Activated B cell treated with CpG ODN at 0.5 μM for 24 hours (primary cell): ENCODE data around the gene ACBD7. TPM values are rescaled to one million over a fixed set of nuclear protein-coding genes. Genes with fewer than 3 reads are reported as not detected.

Experiments used
- ATAC-seq: fragments of 200-7000 bp; cut with Tn5 transposase; one replicate; pipeline ENCODE4 v1.10.0; 2021; ENCODE audit warnings: low read depth, mild to moderate bottlenecking, moderate library complexity
- CTCF ChIA-PET: fragments of 350-600 bp; sonication (Branson Sonifier 250); formaldehyde crosslinking; loops from one replicate; lab custom pipeline; 2021; ENCODE audit warnings: antibody characterized with exemption; lab: Charles Lee
- POLR2A ChIA-PET: fragments of 350-600 bp; sonication (Branson Sonifier 250); formaldehyde crosslinking; loops from one replicate; lab custom pipeline; 2021; ENCODE audit warnings: antibody characterized with exemption; lab: Charles Lee
- DNase-seq: peaks from one replicate; pipeline ENCODE4 v3.0.0; 2022
- H3K27ac Mint-ChIP-seq: one replicate; pipeline ENCODE4 v1.8.0; 2020; ENCODE audit warnings: mixed read lengths
- H3K27me3 Mint-ChIP-seq: one replicate; pipeline ENCODE4 v1.8.0; 2021; ENCODE audit warnings: mixed read lengths
- H3K36me3 Mint-ChIP-seq: one replicate; pipeline ENCODE4 v1.8.0; 2021; ENCODE audit warnings: low read depth, mixed read lengths
- H3K4me1 Mint-ChIP-seq: one replicate; pipeline ENCODE4 v1.8.0; 2021; ENCODE audit warnings: mixed read lengths
- H3K4me3 Mint-ChIP-seq: one replicate; pipeline ENCODE4 v1.8.0; 2020; ENCODE audit warnings: mild to moderate bottlenecking, mixed read lengths
- H3K9me3 Mint-ChIP-seq: one replicate; pipeline ENCODE4 v1.8.0; 2020; ENCODE audit warnings: mixed read lengths
- CTCF ChIP-seq: fragments of 200-600 bp; IDR thresholded peaks from one replicate; pipeline ENCODE4 v1.8.0; 2022; ENCODE audit warnings: antibody characterized with exemption, mild to moderate bottlenecking
- intact Hi-C: fragments of 100-400 bp; cut with micrococcal nuclease; formaldehyde crosslinking; loops from one replicate; pipeline ENCODE4 v1.15.1; 2024
- total RNA-seq: library from RNA; stranded (reverse); gene quantifications from 2 replicates; pipeline ENCODE4 v1.2.3, GENCODE V29; 2022

ACBD7 gene
- total RNA-seq, 1 donor from 2014 or later: not detected

GRCh38 chr10:15060638-15061037, 27.9 kb downstream of the ACBD7 start:
- ATAC-seq (no peak), DNase-seq (no peak)
- ChIA-PET POLR2A (no interaction called here), CTCF (no interaction called here)
- Mint-ChIP-seq H3K4me3 (no peak overlapping the region), H3K27ac (no peak overlapping the region), H3K27me3 (peaks cover 17% of the 10 kb centered on the region), H3K36me3 (peaks cover 4% of the 10 kb centered on the region), H3K9me3 (peaks cover 13% of the 10 kb centered on the region), H3K4me1 (no peaks in the 10 kb centered on the region)
- TF ChIP-seq CTCF: no peak
- intact Hi-C loops: no loop called here

DNA sequence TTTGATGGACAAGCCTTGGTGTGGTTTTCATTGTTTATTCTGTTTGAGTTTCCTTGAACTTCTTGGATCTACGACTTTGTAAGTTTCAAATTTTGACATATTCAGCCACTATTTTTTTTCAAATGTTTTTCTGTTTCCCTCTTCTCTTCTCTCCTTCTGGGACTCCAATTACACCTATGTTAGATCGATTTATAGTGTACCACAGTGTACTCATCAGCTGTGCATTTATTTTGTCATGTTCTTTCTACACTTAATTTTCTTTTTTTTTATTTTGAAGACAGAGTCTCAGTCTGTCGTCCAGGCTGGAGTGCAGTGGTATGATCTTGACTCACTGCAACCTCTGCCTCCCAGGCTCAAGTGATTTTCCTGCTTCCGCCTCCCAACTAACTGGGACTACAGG, 28.7 kb downstream of the ACBD7 start:
- DNase-seq: no peak
- H3K4me3 Mint-ChIP-seq: no peak overlapping the region
- H3K36me3 Mint-ChIP-seq: peaks cover 4% of the 10 kb centered on the region
- no peak overlapping the region for H3K27ac Mint-ChIP-seq
- H3K4me1 Mint-ChIP-seq: no peaks in the 10 kb centered on the region
- POLR2A ChIA-PET: no interaction called here
- no peak for ATAC-seq
- CTCF ChIA-PET: no interaction called here
- H3K9me3 Mint-ChIP-seq: peaks cover 10% of the 10 kb centered on the region
- peaks cover 14% of the 10 kb centered on the region for H3K27me3 Mint-ChIP-seq
- intact Hi-C loops: no loop called here
- TF ChIP-seq CTCF: no peak

DNA sequence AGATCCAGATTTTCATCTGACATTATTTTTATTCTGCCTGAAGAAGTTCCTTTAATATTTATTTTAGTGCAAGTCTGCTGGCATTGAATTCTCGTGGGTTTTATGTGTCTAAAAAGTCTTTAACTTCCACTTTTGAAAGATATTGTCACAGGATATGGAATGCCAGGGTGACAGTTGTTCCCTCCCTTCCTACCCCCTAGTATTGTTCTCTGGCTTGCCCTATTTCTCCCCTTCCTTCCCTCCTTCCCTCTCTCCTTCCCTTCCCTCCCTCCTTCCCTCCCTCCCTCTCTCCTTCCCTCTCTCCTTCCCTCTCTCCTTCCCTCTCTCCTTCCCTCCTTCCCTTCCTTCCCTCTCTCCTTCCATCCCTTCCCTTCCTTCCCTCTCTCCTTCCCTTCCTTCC, 29.9 kb downstream of the ACBD7 start:
- intact Hi-C loops: no loop called here
- peaks cover 10% of the 10 kb centered on the region for H3K9me3 Mint-ChIP-seq
- no peak for ATAC-seq

DNA sequence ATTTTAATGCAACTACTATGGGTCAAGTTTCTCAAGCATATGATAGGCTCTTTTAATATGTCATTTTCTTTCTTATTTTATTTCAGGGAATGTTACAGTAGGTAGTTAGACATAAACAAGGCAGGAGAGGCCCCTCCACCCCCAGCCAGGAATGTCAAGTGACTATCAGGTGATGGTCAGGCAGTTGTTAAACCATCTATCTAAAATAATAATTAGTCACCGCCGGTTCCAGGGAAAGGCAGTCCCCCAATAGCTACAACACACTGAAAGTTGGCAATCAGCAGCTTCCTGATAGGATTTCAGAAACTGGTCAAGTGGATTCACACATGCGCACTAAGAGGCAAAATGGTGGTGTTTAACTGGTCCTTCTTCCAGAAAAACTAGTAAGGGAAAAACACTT, 35.5 kb downstream of the ACBD7 start:
- Mint-ChIP-seq H3K9me3 (no peaks in the 10 kb centered on the region), H3K27ac (no peak overlapping the region), H3K27me3 (peaks cover 4% of the 10 kb centered on the region), H3K36me3 (no peaks in the 10 kb centered on the region), H3K4me1 (no peaks in the 10 kb centered on the region), H3K4me3 (no peak overlapping the region)
- no peak for TF ChIP-seq CTCF
- no peak for DNase-seq
- no peak for ATAC-seq
- POLR2A ChIA-PET: no interaction called here
- intact Hi-C loops: no loop called here
- CTCF ChIA-PET: no interaction called here

More for the DNA sequence above, 29.9 kb downstream of the ACBD7 start:
- Mint-ChIP-seq H3K36me3 (peaks cover 4% of the 10 kb centered on the region), H3K4me3 (no peak overlapping the region), H3K27me3 (peaks cover 9% of the 10 kb centered on the region), H3K4me1 (no peaks in the 10 kb centered on the region), H3K27ac (no peak overlapping the region)
- DNase-seq: no peak
- POLR2A ChIA-PET: no interaction called here
- CTCF ChIA-PET: no interaction called here
- TF ChIP-seq CTCF: no peak

- Mint-ChIP-seq H3K36me3 (no peaks in the 10 kb centered on the region), H3K27me3 (peaks cover 5% of the 10 kb centered on the region), H3K4me3 (no peak overlapping the region), H3K4me1 (no peaks in the 10 kb centered on the region), H3K9me3 (no peaks in the 10 kb centered on the region), H3K27ac (no peak overlapping the region)
- ATAC-seq (no peak), DNase-seq (no peak)
- TF ChIP-seq CTCF: no peak
- ChIA-PET CTCF (no interaction called here), POLR2A (no interaction called here)
- intact Hi-C loops: no loop called here
Measured at GRCh38 chr10:15052121-15052520, 36.5 kb downstream of the ACBD7 start.
